ENCODE measurements around the gene GBF1. TPM values are rescaled to one million over a fixed set of nuclear protein-coding genes. Genes with fewer than 3 reads are reported as not detected.

GBF1 gene
- total RNA-seq, 3 donors from 2014 or later = 42.9 to 46.5 (median 43.3) TPM

GRCh38 chr10:102344067-102344466 is 98.7 kb downstream of the GBF1 start:
- no peak overlapping the region for H3K4me3 Mint-ChIP-seq
- H3K27me3 Mint-ChIP-seq (ENCODE audit: low read depth) = no peaks in the 10 kb centered on the region
- peaks cover 13% of the 10 kb centered on the region for H3K4me1 Mint-ChIP-seq (ENCODE audit: low read depth)
- H3K9me3 Mint-ChIP-seq = no peaks in the 10 kb centered on the region
- peaks cover 14% of the 10 kb centered on the region for H3K36me3 Mint-ChIP-seq (ENCODE audit: insufficient read depth)
- DNase-seq (no peak), ATAC-seq (no peak)

- H3K4me3 Mint-ChIP-seq = no peak overlapping the region
- ATAC-seq (no peak), DNase-seq (no peak)
- H3K9me3 Mint-ChIP-seq = no peaks in the 10 kb centered on the region
- peaks cover 24% of the 10 kb centered on the region for H3K36me3 Mint-ChIP-seq (ENCODE audit: insufficient read depth)
- no peaks in the 10 kb centered on the region for H3K27me3 Mint-ChIP-seq (ENCODE audit: low read depth)
- H3K4me1 Mint-ChIP-seq (ENCODE audit: low read depth) = no peaks in the 10 kb centered on the region
These were observed 102.0 kb downstream of the GBF1 start for GRCh38 chr10:102347236-102347828.

DNA sequence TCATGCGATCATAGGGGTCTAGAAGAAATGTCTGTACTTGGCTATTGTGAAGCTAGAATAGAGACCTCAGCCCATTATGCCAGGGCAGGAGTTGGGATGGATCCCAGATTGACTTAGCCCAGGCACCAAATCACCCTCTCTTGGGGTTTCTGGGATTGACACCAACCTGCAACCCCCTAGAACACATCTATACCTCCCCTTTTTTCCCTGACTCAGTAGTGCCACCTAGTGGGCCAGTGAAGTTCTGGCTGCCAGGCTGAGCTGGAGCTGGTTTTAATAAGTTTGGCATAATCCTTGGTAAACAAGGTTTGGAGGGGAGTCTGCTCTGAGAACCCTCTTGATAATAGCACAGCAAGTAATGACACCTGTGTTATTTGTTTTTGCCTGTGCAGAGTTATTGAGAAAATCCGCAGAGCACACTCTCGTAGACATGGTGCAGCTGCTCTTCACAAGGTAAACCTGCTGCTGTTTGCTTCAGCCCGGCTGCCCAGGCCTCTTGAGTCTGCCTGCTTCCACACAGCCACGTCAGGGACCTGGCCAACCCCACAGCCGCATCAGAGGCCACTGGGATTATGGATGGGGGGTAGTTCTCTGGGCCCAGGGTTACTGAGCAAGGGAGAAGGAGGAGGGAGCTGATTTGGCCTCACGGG is 106.9 kb downstream of the GBF1 start:
- Mint-ChIP-seq H3K27me3 (ENCODE audit: low read depth) (no peaks in the 10 kb centered on the region), H3K4me1 (ENCODE audit: low read depth) (no peaks in the 10 kb centered on the region), H3K9me3 (no peaks in the 10 kb centered on the region), H3K4me3 (no peak overlapping the region), H3K36me3 (ENCODE audit: insufficient read depth) (peaks cover 32% of the 10 kb centered on the region)
- peak; percentile 77 for DNase-seq
- ATAC-seq = peak; percentile 81 to 82

DNA sequence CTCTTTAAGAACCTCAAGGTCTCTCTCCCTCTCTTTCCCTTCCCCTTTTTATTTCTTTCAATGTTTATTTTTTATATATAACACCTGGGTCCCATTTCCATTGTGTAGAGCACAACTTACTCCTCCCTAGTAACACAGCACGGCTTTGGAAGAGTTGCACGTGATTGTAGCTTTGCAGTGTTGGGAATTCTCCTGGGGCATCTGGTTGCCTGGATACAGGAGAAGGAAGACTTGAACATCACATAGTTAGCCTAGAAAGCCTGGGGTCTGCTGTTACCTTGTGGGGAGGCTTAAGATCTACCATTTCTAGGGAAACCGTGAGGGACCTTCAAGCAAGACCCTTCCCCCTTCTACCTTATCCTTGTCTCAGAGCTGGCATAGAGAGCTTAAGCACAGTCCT is 109.1 kb downstream of the GBF1 start:
- no peaks in the 10 kb centered on the region for H3K4me1 Mint-ChIP-seq (ENCODE audit: low read depth)
- no peak overlapping the region for H3K4me3 Mint-ChIP-seq
- DNase-seq (no peak), ATAC-seq (no peak)
- H3K36me3 Mint-ChIP-seq (ENCODE audit: insufficient read depth) = peaks cover 45% of the 10 kb centered on the region
- H3K9me3 Mint-ChIP-seq = no peaks in the 10 kb centered on the region
- H3K27me3 Mint-ChIP-seq (ENCODE audit: low read depth) = no peaks in the 10 kb centered on the region

DNA sequence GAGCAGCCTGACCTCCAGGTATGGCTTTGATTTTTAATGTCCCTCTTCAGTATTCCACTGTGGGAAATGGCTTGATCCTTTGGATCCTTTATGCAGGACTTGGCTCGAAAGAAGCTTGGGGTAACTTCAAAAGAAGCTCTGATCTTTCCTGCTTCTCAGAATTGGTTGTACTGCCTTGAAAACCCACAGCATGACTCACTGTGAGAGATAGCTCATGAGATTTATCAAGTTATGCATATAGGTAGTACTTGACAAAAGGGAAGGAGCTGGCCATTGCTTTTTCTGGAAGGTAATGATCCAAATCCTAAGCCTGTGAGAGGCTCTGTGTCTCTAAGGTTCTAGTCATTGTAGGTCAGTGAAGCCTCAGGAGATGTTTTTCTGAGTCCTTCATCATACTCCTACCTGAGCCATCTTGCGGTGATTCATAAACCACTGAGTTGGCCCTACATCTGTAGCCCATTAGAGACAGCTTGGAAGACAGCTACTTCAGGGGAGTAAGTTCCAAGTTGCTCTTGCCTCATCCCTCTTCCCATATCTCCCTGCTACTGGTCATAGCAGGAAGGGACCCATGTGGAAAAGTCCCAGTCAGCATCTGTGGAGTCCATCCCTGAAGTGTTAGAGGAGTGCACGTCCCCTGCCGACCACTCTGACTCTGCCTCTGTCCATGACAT is 113.5 kb downstream of the GBF1 start:
- no peaks in the 10 kb centered on the region for H3K27me3 Mint-ChIP-seq (ENCODE audit: low read depth)
- peaks cover 63% of the 10 kb centered on the region for H3K36me3 Mint-ChIP-seq (ENCODE audit: insufficient read depth)
- H3K9me3 Mint-ChIP-seq = no peaks in the 10 kb centered on the region
- H3K4me1 Mint-ChIP-seq (ENCODE audit: low read depth) = no peaks in the 10 kb centered on the region
- DNase-seq (no peak), ATAC-seq (peak; percentile 51 to 52)
- peak overlapping the region; percentile 21 for H3K4me3 Mint-ChIP-seq

DNA sequence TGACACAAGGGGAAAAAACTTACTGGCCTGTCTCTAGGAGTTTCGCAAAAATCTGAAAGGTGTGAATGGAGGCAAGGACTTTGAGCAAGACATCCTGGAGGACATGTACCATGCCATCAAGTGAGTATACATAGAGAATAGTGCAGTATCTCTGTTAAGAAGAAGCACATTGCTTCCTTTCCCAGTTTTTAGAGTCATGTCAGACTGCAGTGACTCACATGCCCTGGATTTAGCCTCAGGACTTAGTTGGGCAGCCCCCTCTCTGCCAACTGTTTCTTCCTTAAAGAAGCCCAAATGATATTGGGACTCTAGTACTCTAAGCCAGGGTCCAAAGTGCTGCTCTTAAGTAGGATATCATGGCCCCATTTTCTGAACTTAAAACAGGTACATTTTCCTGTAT is 122.1 kb downstream of the GBF1 start:
- Mint-ChIP-seq H3K4me3 (no peak overlapping the region), H3K9me3 (no peaks in the 10 kb centered on the region)
- no peak for DNase-seq

DNA sequence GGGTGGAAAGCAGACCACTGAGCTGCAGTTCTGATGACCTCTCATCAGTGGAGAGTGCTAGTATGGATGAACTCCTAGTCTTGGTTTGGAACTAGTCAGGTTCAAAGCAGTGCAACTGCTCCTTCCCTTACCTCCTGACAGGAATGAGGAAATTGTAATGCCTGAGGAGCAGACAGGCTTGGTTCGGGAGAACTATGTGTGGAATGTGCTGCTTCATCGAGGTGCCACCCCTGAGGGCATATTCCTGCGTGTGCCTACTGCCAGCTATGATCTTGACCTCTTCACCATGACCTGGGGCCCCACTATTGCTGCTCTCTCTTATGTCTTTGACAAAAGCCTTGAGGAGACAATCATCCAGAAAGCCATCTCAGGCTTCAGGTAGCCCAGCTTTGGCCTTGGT is 122.7 kb downstream of the GBF1 start:
- Mint-ChIP-seq H3K4me1 (ENCODE audit: low read depth) (no peaks in the 10 kb centered on the region), H3K36me3 (ENCODE audit: insufficient read depth) (peaks cover 72% of the 10 kb centered on the region), H3K9me3 (no peaks in the 10 kb centered on the region), H3K4me3 (no peak overlapping the region), H3K27me3 (ENCODE audit: low read depth) (no peaks in the 10 kb centered on the region)
- ATAC-seq (no peak), DNase-seq (no peak)

More for the DNA sequence above, 122.1 kb downstream of the GBF1 start:
- ATAC-seq = no peak
- no peaks in the 10 kb centered on the region for H3K27me3 Mint-ChIP-seq (ENCODE audit: low read depth)
- H3K36me3 Mint-ChIP-seq (ENCODE audit: insufficient read depth) = peaks cover 73% of the 10 kb centered on the region
- H3K4me1 Mint-ChIP-seq (ENCODE audit: low read depth) = no peaks in the 10 kb centered on the region

- peaks cover 60% of the 10 kb centered on the region for H3K36me3 Mint-ChIP-seq (ENCODE audit: insufficient read depth)
- H3K9me3 Mint-ChIP-seq = no peaks in the 10 kb centered on the region
- H3K4me1 Mint-ChIP-seq (ENCODE audit: low read depth) = no peaks in the 10 kb centered on the region
- DNase-seq (no peak), ATAC-seq (no peak)
- H3K27me3 Mint-ChIP-seq (ENCODE audit: low read depth) = no peaks in the 10 kb centered on the region
- no peak overlapping the region for H3K4me3 Mint-ChIP-seq
These were observed 126.0 kb downstream of the GBF1 start for GRCh38 chr10:102371295-102371694.

GRCh38 chr10:102375250-102375649 is 129.9 kb downstream of the GBF1 start:
- no peak overlapping the region for H3K4me3 Mint-ChIP-seq
- no peak for ATAC-seq
- H3K9me3 Mint-ChIP-seq = no peaks in the 10 kb centered on the region
- no peaks in the 10 kb centered on the region for H3K27me3 Mint-ChIP-seq (ENCODE audit: low read depth)
- DNase-seq = no peak
- peaks cover 42% of the 10 kb centered on the region for H3K36me3 Mint-ChIP-seq (ENCODE audit: insufficient read depth)
- no peaks in the 10 kb centered on the region for H3K4me1 Mint-ChIP-seq (ENCODE audit: low read depth)

GRCh38 chr10:102375867-102376266 is 130.5 kb downstream of the GBF1 start:
- no peak for ATAC-seq
- no peak for DNase-seq
- peaks cover 39% of the 10 kb centered on the region for H3K36me3 Mint-ChIP-seq (ENCODE audit: insufficient read depth)
- H3K4me1 Mint-ChIP-seq (ENCODE audit: low read depth) = no peaks in the 10 kb centered on the region
- H3K27me3 Mint-ChIP-seq (ENCODE audit: low read depth) = no peaks in the 10 kb centered on the region
- H3K4me3 Mint-ChIP-seq = no peak overlapping the region
- no peaks in the 10 kb centered on the region for H3K9me3 Mint-ChIP-seq

DNA sequence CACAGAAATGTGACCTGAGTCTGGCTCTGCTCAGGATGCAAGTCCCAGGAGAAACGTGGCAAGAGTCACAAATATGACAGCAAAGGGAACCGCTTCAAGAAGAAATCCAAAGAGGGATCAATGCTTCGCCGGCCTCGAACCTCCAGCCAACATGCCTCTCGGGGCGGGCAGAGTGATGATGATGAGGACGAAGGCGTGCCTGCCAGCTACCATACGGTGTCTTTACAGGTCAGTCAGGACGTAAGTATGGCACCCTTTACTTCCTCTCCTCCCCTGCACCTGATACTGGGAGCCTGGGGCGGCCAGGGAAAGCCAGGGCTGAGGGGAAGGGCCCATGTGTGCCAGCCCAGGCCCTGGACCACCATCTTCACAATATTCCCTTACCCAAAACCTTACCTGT is 131.6 kb downstream of the GBF1 start:
- no peak overlapping the region for H3K4me3 Mint-ChIP-seq
- no peaks in the 10 kb centered on the region for H3K4me1 Mint-ChIP-seq (ENCODE audit: low read depth)
- H3K36me3 Mint-ChIP-seq (ENCODE audit: insufficient read depth) = peaks cover 42% of the 10 kb centered on the region
- H3K27me3 Mint-ChIP-seq (ENCODE audit: low read depth) = no peaks in the 10 kb centered on the region
- ATAC-seq = no peak
- no peaks in the 10 kb centered on the region for H3K9me3 Mint-ChIP-seq
- DNase-seq = no peak

DNA sequence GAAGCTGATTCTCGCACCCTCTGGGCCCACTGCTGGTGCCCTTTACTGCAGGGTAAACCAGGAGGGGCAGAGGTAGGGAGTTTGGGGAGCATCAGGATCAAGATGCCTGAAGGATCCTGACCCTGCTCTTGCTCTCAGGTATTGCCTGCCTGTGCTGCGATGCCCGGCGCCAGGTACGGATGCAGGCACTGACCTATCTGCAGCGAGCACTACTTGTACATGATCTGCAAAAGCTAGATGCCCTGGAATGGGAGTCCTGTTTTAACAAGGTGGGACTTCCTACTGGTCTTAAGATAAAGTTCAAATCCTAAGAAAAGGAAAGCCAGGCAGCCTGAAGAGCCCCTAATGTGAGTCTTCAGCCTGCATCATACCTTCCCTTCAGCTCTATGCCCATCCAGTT is 134.1 kb downstream of the GBF1 start:
- H3K27me3 Mint-ChIP-seq (ENCODE audit: low read depth) = no peaks in the 10 kb centered on the region
- DNase-seq (no peak), ATAC-seq (no peak)
- H3K4me1 Mint-ChIP-seq (ENCODE audit: low read depth) = peaks cover 2% of the 10 kb centered on the region
- no peaks in the 10 kb centered on the region for H3K9me3 Mint-ChIP-seq
- no peak overlapping the region for H3K4me3 Mint-ChIP-seq
- H3K36me3 Mint-ChIP-seq (ENCODE audit: insufficient read depth) = peaks cover 32% of the 10 kb centered on the region

- H3K4me3 Mint-ChIP-seq = no peak overlapping the region
- H3K27me3 Mint-ChIP-seq (ENCODE audit: low read depth) = no peaks in the 10 kb centered on the region
- ATAC-seq = no peak
- peaks cover 21% of the 10 kb centered on the region for H3K36me3 Mint-ChIP-seq (ENCODE audit: insufficient read depth)
- no peaks in the 10 kb centered on the region for H3K9me3 Mint-ChIP-seq
- H3K4me1 Mint-ChIP-seq (ENCODE audit: low read depth) = peaks cover 2% of the 10 kb centered on the region
- no peak for DNase-seq
These were observed 136.7 kb downstream of the GBF1 start for GRCh38 chr10:102381983-102382382.

- H3K4me1 Mint-ChIP-seq (ENCODE audit: low read depth) = peaks cover 2% of the 10 kb centered on the region
- no peaks in the 10 kb centered on the region for H3K27me3 Mint-ChIP-seq (ENCODE audit: low read depth)
- H3K4me3 Mint-ChIP-seq = no peak overlapping the region
- peaks cover 21% of the 10 kb centered on the region for H3K36me3 Mint-ChIP-seq (ENCODE audit: insufficient read depth)
- H3K9me3 Mint-ChIP-seq = no peaks in the 10 kb centered on the region
- no peak for DNase-seq
- no peak for ATAC-seq
These were observed 137.5 kb downstream of the GBF1 start for GRCh38 chr10:102382871-102383270.

DNA sequence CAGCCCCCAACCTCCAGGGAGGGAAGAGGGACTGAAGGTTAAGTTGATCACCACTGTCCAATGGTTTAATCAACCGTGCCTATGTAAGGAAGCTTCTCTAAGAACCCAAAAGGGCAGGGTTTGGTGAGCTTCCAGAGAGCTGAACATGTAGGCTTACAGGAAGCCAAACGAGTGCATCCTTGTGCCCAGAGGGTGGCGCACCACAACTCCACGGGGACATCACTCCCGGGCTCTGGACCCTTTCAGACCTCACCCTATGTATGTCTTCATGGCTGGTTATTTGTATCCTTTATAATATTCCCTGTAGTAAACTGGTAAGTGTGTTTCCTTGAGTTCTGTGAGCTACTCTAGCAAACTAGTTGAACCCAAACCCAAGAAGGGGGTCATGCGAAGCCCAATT is 138.7 kb downstream of the GBF1 start:
- H3K9me3 Mint-ChIP-seq = no peaks in the 10 kb centered on the region
- H3K4me3 Mint-ChIP-seq = no peak overlapping the region
- no peaks in the 10 kb centered on the region for H3K27me3 Mint-ChIP-seq (ENCODE audit: low read depth)
- DNase-seq (no peak), ATAC-seq (peak in 1 of 2 donors; percentile 36)
- peaks cover 2% of the 10 kb centered on the region for H3K4me1 Mint-ChIP-seq (ENCODE audit: low read depth)
- H3K36me3 Mint-ChIP-seq (ENCODE audit: insufficient read depth) = peaks cover 21% of the 10 kb centered on the region

Data from activated T-cell treated with anti-CD3 and anti-CD28 coated beads, Interleukin-2, amount 50 U/mL, for 4 hours (primary cell).